HepG2 (cell line): ENCODE measurements around the gene EMC9. TPM values are rescaled to one million over a fixed set of nuclear protein-coding genes. Genes with fewer than 3 reads are reported as not detected.
A peak's percentile ranks its signal among the peaks of the same experiment; 100 is the strongest.

Experiments
- ATAC-seq: fragments of 200-7000 bp; cut with Tn5 transposase; 3 replicates; pipeline ENCODE4 v1.9.1; 2020; ENCODE audit warnings: mild to moderate bottlenecking, moderate library complexity
- BruUV-seq: library from RNA; stranded (reverse); fragments of 400-500 nt; replicated peaks from 2 replicates; lab custom pipeline; 2021; lab: Mats Ljungman, UMichigan
- CTCF ChIA-PET: fragments of 300-600 bp; formaldehyde crosslinking; extraction: SDS; loops from one replicate; lab custom pipeline; 2021; ENCODE audit warnings: low total read pairs, inconsistent platforms, low intra/inter-chr PET ratio; lab: Yijun Ruan, JAX
- POLR2A ChIA-PET: fragments of 350-600 bp; sonication (Branson Sonifier 250); formaldehyde crosslinking; loops from one replicate; lab custom pipeline; 2020; ENCODE audit warnings: antibody characterized with exemption, inconsistent platforms; lab: Yijun Ruan, JAX
- DNase-seq: peaks from one replicate; pipeline ENCODE4 v3.0.0-alpha.2; 2015; ENCODE audit warnings: low spot score
- FAIRE-seq: peaks from 3 replicates; lab custom pipeline; 2011; peaks lifted over from hg19 to GRCh38; lab: Jason Lieb, UNC
- H2AFZ ChIP-seq: one replicate; pipeline ENCODE4 v1.6.1; 2011; ENCODE audit warnings: low read length, inconsistent platforms
- H3K27ac ChIP-seq: fragments of 300-600 bp; 3 replicates; pipeline ENCODE4 v1.8.0; 2011; ENCODE audit warnings: mixed run types, mild to moderate bottlenecking, mixed read lengths, low read length, inconsistent platforms; ENCODE audit not compliant: insufficient read depth; ENCODE audit errors: extremely low read length
- H3K27me3 ChIP-seq, 2 experiments: fragments of 200-600 bp in 1 of 2; 2 replicates in 1 of 2; 3 replicates in 1 of 2; pipeline versions ENCODE4 v1.6.0 to v1.8.0; 2011; ENCODE audit warnings: low read length in 2 of 2, mild to moderate bottlenecking in 2 of 2, moderate library complexity in 2 of 2, inconsistent platforms in 1 of 2; ENCODE audit not compliant: insufficient read depth in 2 of 2, control insufficient read depth in 1 of 2
- H3K36me3 ChIP-seq, 2 experiments: fragments of 200-600 bp in 1 of 2; replicated peaks in 1 of 2; 2 replicates in 1 of 2; 3 replicates in 1 of 2; pipeline versions ENCODE4 v1.5.1 to v1.8.0; 2011; ENCODE audit warnings: low read length in 2 of 2, inconsistent platforms in 1 of 2; ENCODE audit not compliant: insufficient read depth in 2 of 2, control insufficient read depth in 1 of 2
- H3K4me1 ChIP-seq: 2 replicates; pipeline ENCODE4 v1.5.1; 2012; ENCODE audit warnings: low read length, inconsistent platforms; ENCODE audit not compliant: insufficient read depth
- H3K4me2 ChIP-seq: 2 replicates; pipeline ENCODE4 v1.6.0; 2011; ENCODE audit warnings: low read depth, low read length, inconsistent platforms
- H3K4me3 ChIP-seq, 3 experiments: fragments of 200-600 bp in 1 of 3; sonication (generic), shearing (Covaris generic) in 1 of 3; replicated peaks in 1 of 3; 2 replicates each; pipeline ENCODE4 v1.5.1; 2011 to 2016; ENCODE audit warnings: low read length in 3 of 3, inconsistent platforms in 2 of 3, low read depth in 2 of 3, mild to moderate bottlenecking in 2 of 3, control low read depth in 1 of 3, mixed read lengths in 1 of 3; ENCODE audit not compliant: insufficient read depth in 1 of 3
- H3K79me2 ChIP-seq: one replicate; pipeline ENCODE4 v1.6.1; 2011; ENCODE audit warnings: low read length, inconsistent platforms; ENCODE audit not compliant: insufficient read depth
- H3K9ac ChIP-seq: 2 replicates; pipeline ENCODE4 v1.6.0; 2011; ENCODE audit warnings: mild to moderate bottlenecking, low read depth, low read length, inconsistent platforms; ENCODE audit not compliant: insufficient read depth
- H3K9me3 ChIP-seq: 2 replicates; pipeline ENCODE4 v1.5.1; 2012; ENCODE audit warnings: mild to moderate bottlenecking, low read length
- H4K20me1 ChIP-seq: 2 replicates; pipeline ENCODE4 v1.6.0; 2011; ENCODE audit warnings: inconsistent platforms, mild to moderate bottlenecking, low read length, moderate library complexity; ENCODE audit not compliant: insufficient read depth
- BATF2 ChIP-seq: sonication (generic); formaldehyde crosslinking; IDR thresholded peaks from 2 replicates; pipeline ENCODE4 v1.8.0; 2022; ENCODE audit warnings: mild to moderate bottlenecking, missing genetic modification reagents, moderate library complexity
- HMGXB3 ChIP-seq: sonication (generic); formaldehyde crosslinking; IDR thresholded peaks from 2 replicates; pipeline ENCODE4 v1.4.0; 2020; ENCODE audit warnings: missing genetic modification reagents, borderline replicate concordance
- HMGXB4 ChIP-seq, 2 experiments: sonication (generic) in 1 of 2; formaldehyde crosslinking in 1 of 2; IDR thresholded peaks; 2 replicates each; pipeline versions ENCODE4 v1.4.0 to v1.6.1; 2018 to 2020; ENCODE audit warnings: missing genetic modification reagents in 2 of 2, borderline replicate concordance in 1 of 2, low read depth in 1 of 2, mild to moderate bottlenecking in 1 of 2, missing biosample characterization in 1 of 2
- KDM2A ChIP-seq: sonication (generic); formaldehyde crosslinking; IDR thresholded peaks from 2 replicates; pipeline ENCODE4 v1.4.0; 2020; ENCODE audit warnings: low read depth, missing genetic modification reagents, borderline replicate concordance
- KLF11 ChIP-seq: IDR thresholded peaks from 2 replicates; pipeline ENCODE4 v1.6.1; 2016; ENCODE audit warnings: missing compliant biosample characterization
- ZNF253 ChIP-seq: sonication (generic); formaldehyde crosslinking; IDR thresholded peaks from 2 replicates; pipeline ENCODE4 v1.8.0; 2022; ENCODE audit warnings: mild to moderate bottlenecking, missing genetic modification reagents, borderline replicate concordance
- ZNF263 ChIP-seq: sonication (generic); formaldehyde crosslinking; IDR thresholded peaks from 2 replicates; pipeline ENCODE4 v1.4.0; 2020; ENCODE audit warnings: missing genetic modification reagents
- ZNF326 ChIP-seq: sonication (generic); formaldehyde crosslinking; IDR thresholded peaks from 2 replicates; pipeline ENCODE4 v1.4.0; 2020; ENCODE audit warnings: missing genetic modification reagents, borderline replicate concordance
- ZNF615 ChIP-seq: sonication (generic); formaldehyde crosslinking; IDR thresholded peaks from 2 replicates; pipeline ENCODE4 v1.5.0; 2020; ENCODE audit warnings: mild to moderate bottlenecking, missing genetic modification reagents, borderline replicate concordance
- ZNF776 ChIP-seq: sonication (generic); formaldehyde crosslinking; IDR thresholded peaks from 2 replicates; pipeline ENCODE4 v1.4.0; 2020; ENCODE audit warnings: mild to moderate bottlenecking, missing genetic modification reagents
- ZZZ3 ChIP-seq: sonication (generic); formaldehyde crosslinking; IDR thresholded peaks from 2 replicates; pipeline ENCODE4 v1.4.0; 2020; ENCODE audit warnings: missing genetic modification reagents, mild to moderate bottlenecking, borderline replicate concordance
- WGBS: methylation state at CpG from one replicate; pipeline ENCODE4 v1.1.6; 2017; ENCODE audit warnings: low lambda C conversion rate; 5-methylcytosine and 5-hydroxymethylcytosine counted together
- in situ Hi-C: cut with HindIII; loops from 2 replicates; pipeline ENCODE4 v1.10.0; 2017; ENCODE audit warnings: low pct_unique_long_range_greater_than_20kb; ENCODE audit not compliant: extremely low pct_ligation_motif_present
- intact Hi-C: fragments of 100-400 bp; cut with micrococcal nuclease; formaldehyde crosslinking; loops from one replicate; pipeline ENCODE4 v1.10.0; 2022; ENCODE audit not compliant: unreplicated experiment
- polyA plus RNA-seq, 8 experiments: library from polyadenylated mRNA; depleted of rRNA in 3 of 8; stranded (reverse) in 7 of 8; unstranded in 1 of 8; fragments of >200 nt; fragmentation: Illumina TruSeq in 4 of 8; extraction: Trizol in 4 of 8; gene quantifications; 2 replicates each; pipeline versions ENCODE4 v1.2.1 to v1.2.3, GENCODE V29; 2011 to 2016; ENCODE audit warnings: low read depth in 4 of 8, missing spikeins in 1 of 8, mixed read lengths in 1 of 8; ENCODE audit not compliant: insufficient read depth in 1 of 8
- total RNA-seq, 5 experiments: library from RNA; depleted of rRNA; stranded (reverse); fragments of >200 nt; fragmentation: Illumina TruSeq; extraction: Trizol; gene quantifications; 2 replicates each; pipeline ENCODE4 v1.2.3, GENCODE V29; 2016; ENCODE audit warnings: low read depth in 1 of 5

Gene EMC9
- total and polyA plus RNA-seq, 2 of the 13 experiments (the other 11 are each of a cell fraction or from before 2014, with no cell fraction given), result 60.5 to 78.7 TPM

- 0 out of 2 replicates have a peak, but pooled peaks have one; percentile 30 for TF ChIP-seq ZNF263 (CRISPR knock-in tag)
- TF ChIP-seq, all 625 proteins: peak for 44
Measured at GRCh38 chr14:24137529-24138395, 3.6 kb downstream of the EMC9 start (continued).

GRCh38 chr14:24136684-24137528, 4.5 kb downstream of the EMC9 start:
- WGBS, result 40% methylated on average over 13 of the region's 13 CpGs
- Histone ChIP-seq H2AFZ (no peak overlapping the region), H3K9ac (peak overlapping the region; percentile 94)
- TF ChIP-seq ZNF326 (CRISPR knock-in tag) (no peak), ZNF253 (CRISPR knock-in tag) (peak; percentile 35; the same call in 1 of the 2 replicates), KLF11 (no peak), HMGXB3 (CRISPR knock-in tag) (peak; percentile 59; the same call in 1 of the 2 replicates), HMGXB4 (CRISPR knock-in tag; IDR thresholded peaks at IDR 0.05; ENCODE audit: borderline replicate concordance in 1 of 2, low read depth in 1 of 2) (no peak), ZNF776 (CRISPR knock-in tag) (peak; percentile 83), ZNF615 (no peak), BATF2 (CRISPR knock-in tag) (no peak), ZZZ3 (CRISPR knock-in tag) (no peak), KDM2A (CRISPR knock-in tag) (0 out of 2 replicates have a peak, but pooled peaks have one; percentile 56)

More at GRCh38 chr14:24136684-24137528, 4.5 kb downstream of the EMC9 start:
- peak overlapping the region; percentile 97 for H3K4me2 ChIP-seq
- H3K36me3 ChIP-seq, result peaks cover 17 to 25% of the 10 kb centered on the region in 2 experiments
- ATAC-seq (no peak), DNase-seq (no peak), FAIRE-seq (no peak)
- intact Hi-C loops, result loop anchor here (1.0 kb wide), 2 partner anchors 23 to 24 kb away; partner anchors contain the start of genes DCAF11, IRF9 and NRL
- H3K27me3 ChIP-seq, result no peaks in the 10 kb centered on the region; a peak in 1 of 5 replicates
- peak overlapping the region; percentile 91 to 98 (median 93) for H3K4me3 ChIP-seq
- in situ Hi-C loops, result loop anchor here (25.0 kb wide), 1 partner anchor 825 kb away; the partner anchor contains the start of genes BCL2L2, PABPN1 and PPP1R3E
- H3K9me3 ChIP-seq, result no peaks in the 10 kb centered on the region
- no TSS peak for BruUV-seq
- peaks cover 11% of the 10 kb centered on the region for H4K20me1 ChIP-seq
- H3K27ac ChIP-seq, result peak overlapping the region; percentile 75
- CTCF ChIA-PET, result interaction anchor here (2.1 kb wide), 1 partner anchor 24 kb away, joined by 6 read pairs; the partner anchor contains the start of gene IRF9
- peaks cover 44% of the 10 kb centered on the region for H3K79me2 ChIP-seq
- H3K4me1 ChIP-seq, result peaks cover 57% of the 10 kb centered on the region
- POLR2A ChIA-PET, result interaction anchor here (1.0 to 22.7 kb wide), 19 partner anchors 10 to 527 kb away, joined by 3 to 977 read pairs (median 9); partner anchors contain the start of genes CARMIL3, CHMP4A, CIDEB and DCAF11
